ENCODE data around the gene ATXN1.

Gene ATXN1

DNA sequence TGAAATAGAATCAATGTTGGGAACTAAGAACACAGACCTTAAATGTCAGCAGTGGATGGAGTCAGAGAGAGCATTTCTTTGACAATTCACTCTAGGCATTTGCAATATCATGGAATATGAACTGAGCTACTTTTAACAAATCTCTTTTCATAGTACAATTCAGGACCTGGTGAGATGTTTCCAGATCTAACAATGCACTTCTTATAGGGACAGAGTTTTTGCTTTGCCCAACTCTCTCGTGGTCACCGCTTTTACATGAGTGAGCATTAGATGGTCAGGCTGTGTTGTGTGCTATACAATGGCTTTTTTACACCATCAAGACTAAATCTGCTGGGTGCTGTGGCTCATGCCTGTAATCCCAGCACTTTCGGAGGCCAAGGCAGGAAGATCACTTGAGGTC lies 233.6 kb downstream of the ATXN1 start:
- no peaks in the 10 kb centered on the region for H3K27me3 ChIP-seq (ENCODE audit: insufficient read depth, low read depth)
- no peak overlapping the region for H2AFZ ChIP-seq (ENCODE audit: low read depth)
- H3K36me3 ChIP-seq (ENCODE audit: insufficient read depth) = no peaks in the 10 kb centered on the region
- H3K9ac ChIP-seq = no peak overlapping the region
- peaks cover 9% of the 10 kb centered on the region for H3K4me1 ChIP-seq (ENCODE audit: low read depth, poor library complexity, severe bottlenecking)
- no peaks in the 10 kb centered on the region for H3K79me2 ChIP-seq (ENCODE audit: insufficient read depth, low read depth)
- H3K27ac ChIP-seq = no peak overlapping the region
- H3K4me2 ChIP-seq = no peak overlapping the region
- no peaks in the 10 kb centered on the region for H4K20me1 ChIP-seq (ENCODE audit: insufficient read depth)
- TF ChIP-seq, protein P1, sequence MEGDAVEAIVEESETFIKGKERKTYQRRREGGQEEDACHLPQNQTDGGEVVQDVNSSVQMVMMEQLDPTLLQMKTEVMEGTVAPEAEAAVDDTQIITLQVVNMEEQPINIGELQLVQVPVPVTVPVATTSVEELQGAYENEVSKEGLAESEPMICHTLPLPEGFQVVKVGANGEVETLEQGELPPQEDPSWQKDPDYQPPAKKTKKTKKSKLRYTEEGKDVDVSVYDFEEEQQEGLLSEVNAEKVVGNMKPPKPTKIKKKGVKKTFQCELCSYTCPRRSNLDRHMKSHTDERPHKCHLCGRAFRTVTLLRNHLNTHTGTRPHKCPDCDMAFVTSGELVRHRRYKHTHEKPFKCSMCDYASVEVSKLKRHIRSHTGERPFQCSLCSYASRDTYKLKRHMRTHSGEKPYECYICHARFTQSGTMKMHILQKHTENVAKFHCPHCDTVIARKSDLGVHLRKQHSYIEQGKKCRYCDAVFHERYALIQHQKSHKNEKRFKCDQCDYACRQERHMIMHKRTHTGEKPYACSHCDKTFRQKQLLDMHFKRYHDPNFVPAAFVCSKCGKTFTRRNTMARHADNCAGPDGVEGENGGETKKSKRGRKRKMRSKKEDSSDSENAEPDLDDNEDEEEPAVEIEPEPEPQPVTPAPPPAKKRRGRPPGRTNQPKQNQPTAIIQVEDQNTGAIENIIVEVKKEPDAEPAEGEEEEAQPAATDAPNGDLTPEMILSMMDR (conservative IDR thresholded peaks at IDR 0.05; ENCODE audit: low read depth, low read length) = no peak
- H3K4me3 ChIP-seq (IDR thresholded peaks at IDR 0.05; ENCODE audit: insufficient read depth, low read depth, low read length) = no peak overlapping the region

- Histone ChIP-seq H4K20me1 (ENCODE audit: insufficient read depth) (no peaks in the 10 kb centered on the region), H3K27ac (no peak overlapping the region), H3K4me1 (ENCODE audit: low read depth, poor library complexity, severe bottlenecking) (peaks cover 42% of the 10 kb centered on the region), H3K79me2 (ENCODE audit: insufficient read depth, low read depth) (no peaks in the 10 kb centered on the region), H2AFZ (ENCODE audit: low read depth) (no peak overlapping the region), H3K9ac (no peak overlapping the region), H3K36me3 (ENCODE audit: insufficient read depth) (no peaks in the 10 kb centered on the region), H3K4me2 (no peak overlapping the region), H3K27me3 (ENCODE audit: insufficient read depth, low read depth) (no peaks in the 10 kb centered on the region), H3K4me3 (IDR thresholded peaks at IDR 0.05; ENCODE audit: insufficient read depth, low read depth, low read length) (no peak overlapping the region)
- TF ChIP-seq, protein P1 (conservative IDR thresholded peaks at IDR 0.05; ENCODE audit: low read depth, low read length) = no peak
These were observed 236.9 kb downstream of the ATXN1 start for GRCh38 chr6:16524380-16524707.

- H3K4me3 ChIP-seq (IDR thresholded peaks at IDR 0.05; ENCODE audit: insufficient read depth, low read depth, low read length) = no peak overlapping the region
- H3K27me3 ChIP-seq (ENCODE audit: insufficient read depth, low read depth) = no peaks in the 10 kb centered on the region
- no peak overlapping the region for H3K27ac ChIP-seq
- no peaks in the 10 kb centered on the region for H3K79me2 ChIP-seq (ENCODE audit: insufficient read depth, low read depth)
- H2AFZ ChIP-seq (ENCODE audit: low read depth) = no peak overlapping the region
- H3K9ac ChIP-seq = no peak overlapping the region
- peaks cover 48% of the 10 kb centered on the region for H3K4me1 ChIP-seq (ENCODE audit: low read depth, poor library complexity, severe bottlenecking)
- H3K36me3 ChIP-seq (ENCODE audit: insufficient read depth) = no peaks in the 10 kb centered on the region
- TF ChIP-seq, protein P1 (conservative IDR thresholded peaks at IDR 0.05; ENCODE audit: low read depth, low read length) = no peak
- no peaks in the 10 kb centered on the region for H4K20me1 ChIP-seq (ENCODE audit: insufficient read depth)
- no peak overlapping the region for H3K4me2 ChIP-seq
These were observed 237.5 kb downstream of the ATXN1 start for GRCh38 chr6:16523606-16524379.

DNA sequence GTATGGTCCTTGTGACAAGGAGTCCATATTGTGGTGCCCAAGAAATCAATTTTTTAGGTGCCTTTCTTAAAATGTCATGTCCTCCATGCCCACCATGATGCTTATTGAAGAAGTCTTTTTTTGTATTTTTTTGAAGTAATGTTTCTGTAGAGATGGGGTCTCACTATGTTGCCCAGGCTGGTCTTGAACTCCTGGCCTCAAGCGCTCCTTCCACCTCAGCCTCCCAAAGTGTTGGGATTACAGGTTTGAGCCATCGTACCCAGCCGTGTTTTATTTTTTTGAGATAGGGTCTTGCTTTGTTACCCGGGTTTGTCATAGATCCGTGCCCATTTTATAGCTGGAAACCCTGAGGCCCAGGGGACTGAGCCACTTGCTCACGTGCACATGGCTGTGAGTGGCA lies 238.3 kb downstream of the ATXN1 start:
- H2AFZ ChIP-seq (ENCODE audit: low read depth) = no peak overlapping the region
- H3K4me2 ChIP-seq = peak overlapping the region; percentile 85; the same call in 1 of the 2 replicates
- H3K9ac ChIP-seq = no peak overlapping the region
- no peak overlapping the region for H3K4me3 ChIP-seq (IDR thresholded peaks at IDR 0.05; ENCODE audit: insufficient read depth, low read depth, low read length)
- H3K36me3 ChIP-seq (ENCODE audit: insufficient read depth) = no peaks in the 10 kb centered on the region
- TF ChIP-seq, protein P1 (conservative IDR thresholded peaks at IDR 0.05; ENCODE audit: low read depth, low read length) = no peak
- H3K79me2 ChIP-seq (ENCODE audit: insufficient read depth, low read depth) = no peaks in the 10 kb centered on the region
- no peaks in the 10 kb centered on the region for H3K27me3 ChIP-seq (ENCODE audit: insufficient read depth, low read depth)
- H4K20me1 ChIP-seq (ENCODE audit: insufficient read depth) = no peaks in the 10 kb centered on the region
- no peak overlapping the region; the same call in 1 of the 2 replicates for H3K27ac ChIP-seq
- H3K4me1 ChIP-seq (ENCODE audit: low read depth, poor library complexity, severe bottlenecking) = peaks cover 56% of the 10 kb centered on the region

Measured in KMS-11 (cell line).